HepG2 (cell line): ENCODE results near the gene PTGES3.

ENCODE experiments used
- CREB1 ChIP-seq, 2 experiments: fragments of 450-650 bp in 1 of 2; IDR thresholded peaks; 2 replicates each; pipeline ENCODE4 v1.6.1; 2016 to 2017; ENCODE audit warnings: control low read depth in 1 of 2, mild to moderate bottlenecking in 1 of 2, missing compliant biosample characterization in 1 of 2, missing genetic modification characterization in 1 of 2
- CTCF ChIP-seq: sonication (generic); formaldehyde crosslinking; IDR thresholded peaks from 2 replicates; pipeline ENCODE4 v1.5.0; 2020; ENCODE audit warnings: mild to moderate bottlenecking, missing genetic modification reagents, moderate library complexity
- DR1 ChIP-seq: sonication (generic); formaldehyde crosslinking; IDR thresholded peaks from 2 replicates; pipeline ENCODE4 v1.8.0; 2021; ENCODE audit warnings: mild to moderate bottlenecking, missing genetic modification reagents, inconsistent platforms
- EZH2 ChIP-seq: conservative IDR thresholded peaks from 2 replicates; pipeline ENCODE4 v1.6.1; 2012; ENCODE audit warnings: mild to moderate bottlenecking, low read depth, low read length, moderate library complexity
- GTF2F1 ChIP-seq: fragments of 150-350 bp; IDR thresholded peaks from 2 replicates; pipeline ENCODE4 v1.6.1; 2014; ENCODE audit warnings: low read length
- MAFK ChIP-seq, 2 experiments: IDR thresholded peaks in 1 of 2; conservative IDR thresholded peaks in 1 of 2; 2 replicates each; pipeline ENCODE4 v1.6.1; 2011; ENCODE audit warnings: improper control_type of control experiment in 2 of 2, low read length in 2 of 2
- TCF12 ChIP-seq, 2 experiments: fragments of 450-650 bp in 1 of 2; sonication (generic) in 1 of 2; formaldehyde crosslinking in 1 of 2; IDR thresholded peaks; 2 replicates each; pipeline versions ENCODE4 v1.6.1 to v1.8.0; 2017 to 2022; ENCODE audit warnings: antibody characterized with exemption in 1 of 2, mild to moderate bottlenecking in 1 of 2, missing genetic modification reagents in 1 of 2, moderate library complexity in 1 of 2
- ZNF274 ChIP-seq: sonication (generic); formaldehyde crosslinking; IDR thresholded peaks from 2 replicates; pipeline ENCODE4 v1.5.1; 2020; ENCODE audit warnings: mild to moderate bottlenecking, missing genetic modification reagents
- ZNF703 ChIP-seq: sonication (generic); formaldehyde crosslinking; IDR thresholded peaks from 2 replicates; pipeline ENCODE4 v1.5.1; 2020; ENCODE audit warnings: missing genetic modification reagents, mild to moderate bottlenecking, moderate library complexity, borderline replicate concordance
- ZNF883 ChIP-seq: sonication (generic); formaldehyde crosslinking; IDR thresholded peaks from 2 replicates; pipeline ENCODE4 v1.5.1; 2020; ENCODE audit warnings: mild to moderate bottlenecking, missing genetic modification reagents; ENCODE audit errors: not compliant biosample characterization

DNA sequence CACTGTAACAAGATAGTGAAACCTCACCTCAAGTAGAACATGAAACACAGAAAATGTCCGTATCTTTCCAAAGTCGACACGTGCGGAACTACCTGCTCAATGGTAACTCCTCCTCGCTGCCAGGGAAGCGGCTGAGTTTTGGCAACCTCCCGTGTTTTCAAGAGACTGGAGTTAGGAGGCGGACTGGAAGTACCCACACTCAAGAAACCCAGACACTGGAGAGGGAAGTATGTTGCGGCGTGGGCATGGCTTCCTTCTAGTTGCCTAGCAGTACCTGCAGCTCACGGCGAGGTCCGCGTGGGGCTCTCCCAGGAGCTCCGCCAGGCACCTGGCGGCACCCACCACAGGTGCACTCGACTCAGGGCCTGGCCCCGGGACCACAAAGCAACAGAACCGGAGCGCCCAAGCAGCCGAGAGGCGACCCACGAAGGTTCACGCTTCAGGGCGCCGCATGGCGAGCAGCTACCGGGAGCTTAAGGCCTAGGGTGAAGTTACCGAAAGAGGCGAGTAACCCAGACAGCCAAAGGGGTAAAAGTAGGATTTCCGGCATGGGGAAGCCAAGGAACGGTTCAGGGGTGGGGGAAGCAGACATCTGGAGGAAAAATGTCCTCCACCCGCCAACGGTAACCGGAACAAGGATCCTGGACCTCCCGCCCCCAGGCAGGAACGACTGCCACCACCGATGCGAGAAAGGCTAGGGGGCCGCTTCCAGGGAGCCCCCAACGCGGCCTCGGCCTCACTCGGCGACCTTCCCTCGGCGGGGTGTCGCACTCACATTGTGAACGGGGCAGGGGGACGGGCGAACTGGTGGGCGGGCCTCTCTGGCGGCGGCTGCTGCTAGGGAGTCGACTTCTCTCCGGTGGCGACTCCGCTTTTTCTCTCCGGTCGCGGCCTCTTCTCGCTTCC, 608 bp downstream of the PTGES3 start:
- TF ChIP-seq CTCF (CRISPR knock-in tag) (no peak), CREB1 (IDR thresholded peaks at IDR 0.05) (no peak), CREB1 (CRISPR knock-in tag; IDR thresholded peaks at IDR 0.05) (no peak), ZNF703 (CRISPR knock-in tag) (peak; percentile 89; the same call in 1 of the 2 replicates), TCF12 (IDR thresholded peaks at IDR 0.05) (no peak), TCF12 (CRISPR knock-in tag; IDR thresholded peaks at IDR 0.05) (no peak), DR1 (CRISPR knock-in tag) (no peak; the same call in 1 of the 2 replicates), ZNF883 (no peak), GTF2F1 (no peak), MAFK (conservative IDR thresholded peaks at IDR 0.05 in 1 of 2, IDR thresholded peaks at IDR 0.05 in 1 of 2; ENCODE audit: low read length in 2 of 2) (no peak), EZH2 (no peak), ZNF274 (no peak; the same call in 1 of the 2 replicates)
